ENCODE results near the gene ADCY10.

- no peak for TF ChIP-seq POLR2A (IDR thresholded peaks at IDR 0.05)
- TF ChIP-seq, protein P1, sequence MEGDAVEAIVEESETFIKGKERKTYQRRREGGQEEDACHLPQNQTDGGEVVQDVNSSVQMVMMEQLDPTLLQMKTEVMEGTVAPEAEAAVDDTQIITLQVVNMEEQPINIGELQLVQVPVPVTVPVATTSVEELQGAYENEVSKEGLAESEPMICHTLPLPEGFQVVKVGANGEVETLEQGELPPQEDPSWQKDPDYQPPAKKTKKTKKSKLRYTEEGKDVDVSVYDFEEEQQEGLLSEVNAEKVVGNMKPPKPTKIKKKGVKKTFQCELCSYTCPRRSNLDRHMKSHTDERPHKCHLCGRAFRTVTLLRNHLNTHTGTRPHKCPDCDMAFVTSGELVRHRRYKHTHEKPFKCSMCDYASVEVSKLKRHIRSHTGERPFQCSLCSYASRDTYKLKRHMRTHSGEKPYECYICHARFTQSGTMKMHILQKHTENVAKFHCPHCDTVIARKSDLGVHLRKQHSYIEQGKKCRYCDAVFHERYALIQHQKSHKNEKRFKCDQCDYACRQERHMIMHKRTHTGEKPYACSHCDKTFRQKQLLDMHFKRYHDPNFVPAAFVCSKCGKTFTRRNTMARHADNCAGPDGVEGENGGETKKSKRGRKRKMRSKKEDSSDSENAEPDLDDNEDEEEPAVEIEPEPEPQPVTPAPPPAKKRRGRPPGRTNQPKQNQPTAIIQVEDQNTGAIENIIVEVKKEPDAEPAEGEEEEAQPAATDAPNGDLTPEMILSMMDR (IDR thresholded peaks at IDR 0.05): no peak
Measured at GRCh38 chr1:167905671-167906070, 8.3 kb downstream of the ADCY10 start.

Measured in vagina (tissue), 2 donors.